ENCODE measurements around the gene BLTP3A.

BLTP3A gene

GRCh38 chr6:34819571-34820480 lies 27.9 kb downstream of the BLTP3A start:
- no peak overlapping the region for H2AFZ ChIP-seq (ENCODE audit: insufficient read depth, low read length, poor library complexity)
- no peak overlapping the region for H2BK120ac ChIP-seq (ENCODE audit: insufficient read depth, low read length, poor library complexity)
- H3K36me3 ChIP-seq (ENCODE audit: control insufficient read depth in 1 of 2, insufficient read depth in 2 of 2, low read length in 2 of 2), result peaks cover 6 to 10% of the 10 kb centered on the region in 2 experiments
- no peak overlapping the region for H3K4ac ChIP-seq (ENCODE audit: low read depth, low read length)
- no peak overlapping the region for H3K27ac ChIP-seq (ENCODE audit: low read depth, low read length)
- H4K12ac ChIP-seq (ENCODE audit: low read depth, low read length), result no peak overlapping the region
- no peak overlapping the region for H2BK5ac ChIP-seq (ENCODE audit: low read depth, low read length, poor library complexity)
- H3K4me1 ChIP-seq (ENCODE audit: control insufficient read depth in 1 of 2, insufficient read depth in 2 of 2, low read length in 2 of 2), result no peaks in the 10 kb centered on the region
- no peak overlapping the region for H3K14ac ChIP-seq (ENCODE audit: low read length)
- no peak overlapping the region for H3K18ac ChIP-seq (ENCODE audit: low read length)
- H3K9ac ChIP-seq (ENCODE audit: low read length), result no peak overlapping the region
- H3K79me1 ChIP-seq (ENCODE audit: low read length), result no peaks in the 10 kb centered on the region
- no peak overlapping the region for H3K4me2 ChIP-seq (ENCODE audit: low read length)
- no peak overlapping the region for H4K91ac ChIP-seq (ENCODE audit: low read depth, low read length)
- no peak overlapping the region for H4K8ac ChIP-seq (ENCODE audit: low read depth, low read length)
- no peak overlapping the region for H3K23ac ChIP-seq (ENCODE audit: low read length)
- H2AK5ac ChIP-seq (ENCODE audit: low read length), result no peak overlapping the region
- WGBS (ENCODE audit: extremely low coverage, insufficient coverage, insufficient read length), result no CpG with 5 or more reads among the region's 3 CpGs
- no peak overlapping the region for H2BK12ac ChIP-seq (ENCODE audit: low read length)
- H3K9me3 ChIP-seq (ENCODE audit: insufficient read depth, low read depth, low read length), result no peaks in the 10 kb centered on the region
- H3K27me3 ChIP-seq (ENCODE audit: insufficient read depth, low read length), result no peaks in the 10 kb centered on the region
- no peak overlapping the region for H3K4me3 ChIP-seq (ENCODE audit: low read depth, low read length)
- DNase-seq, result no peak
- no peaks in the 10 kb centered on the region for H3K79me2 ChIP-seq (ENCODE audit: control insufficient read depth, insufficient read depth, low read length, poor library complexity)

- H3K79me1 ChIP-seq (ENCODE audit: low read length), result no peaks in the 10 kb centered on the region
- H3K4me2 ChIP-seq (ENCODE audit: low read length), result no peak overlapping the region
- no peak overlapping the region for H4K12ac ChIP-seq (ENCODE audit: low read depth, low read length)
- H3K14ac ChIP-seq (ENCODE audit: low read length), result no peak overlapping the region
- H3K79me2 ChIP-seq (ENCODE audit: control insufficient read depth, insufficient read depth, low read length, poor library complexity), result no peaks in the 10 kb centered on the region
- peaks cover 1% of the 10 kb centered on the region in 2 experiments for H3K36me3 ChIP-seq (ENCODE audit: control insufficient read depth in 1 of 2, insufficient read depth in 2 of 2, low read length in 2 of 2)
- DNase-seq, result no peak
- no peaks in the 10 kb centered on the region for H3K9me3 ChIP-seq (ENCODE audit: insufficient read depth, low read depth, low read length)
- no peak overlapping the region for H3K9ac ChIP-seq (ENCODE audit: low read length)
- H4K91ac ChIP-seq (ENCODE audit: low read depth, low read length), result no peak overlapping the region
- no peak overlapping the region for H2BK120ac ChIP-seq (ENCODE audit: insufficient read depth, low read length, poor library complexity)
- H3K18ac ChIP-seq (ENCODE audit: low read length), result no peak overlapping the region
- no peak overlapping the region for H2BK5ac ChIP-seq (ENCODE audit: low read depth, low read length, poor library complexity)
- H3K4ac ChIP-seq (ENCODE audit: low read depth, low read length), result no peak overlapping the region
- no peak overlapping the region for H3K27ac ChIP-seq (ENCODE audit: low read depth, low read length)
- no peaks in the 10 kb centered on the region for H3K27me3 ChIP-seq (ENCODE audit: insufficient read depth, low read length)
- H2AK5ac ChIP-seq (ENCODE audit: low read length), result no peak overlapping the region
- no peak overlapping the region for H4K8ac ChIP-seq (ENCODE audit: low read depth, low read length)
- WGBS (ENCODE audit: extremely low coverage, insufficient coverage, insufficient read length), result no CpG with 5 or more reads among the region's 2 CpGs
- no peak overlapping the region for H2BK12ac ChIP-seq (ENCODE audit: low read length)
- no peak overlapping the region for H3K23ac ChIP-seq (ENCODE audit: low read length)
- no peak overlapping the region for H2AFZ ChIP-seq (ENCODE audit: insufficient read depth, low read length, poor library complexity)
- no peak overlapping the region for H3K4me3 ChIP-seq (ENCODE audit: low read depth, low read length)
- no peaks in the 10 kb centered on the region for H3K4me1 ChIP-seq (ENCODE audit: control insufficient read depth in 1 of 2, insufficient read depth in 2 of 2, low read length in 2 of 2)
Observed at GRCh38 chr6:34829137-34829536, 37.3 kb downstream of the BLTP3A start.

DNA sequence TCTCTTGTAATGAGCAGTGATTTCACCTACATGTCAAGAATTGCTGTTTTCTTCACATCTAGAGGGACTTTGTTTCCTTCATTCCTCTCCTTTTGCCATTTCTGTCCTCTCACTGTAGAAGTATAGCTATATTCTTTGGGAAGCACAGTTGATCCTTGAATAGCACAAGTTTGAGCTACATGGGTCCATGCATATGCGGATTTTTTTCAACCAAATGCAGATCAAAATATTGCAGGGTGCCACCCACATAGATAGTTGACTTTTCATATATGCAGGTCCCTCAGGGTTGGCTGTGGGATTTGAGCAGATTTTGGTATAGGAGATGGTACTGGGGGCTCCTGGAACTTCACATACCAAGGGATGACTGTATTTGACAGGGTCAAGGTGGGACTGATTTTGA lies 41.1 kb downstream of the BLTP3A start:
- no peak overlapping the region for H3K4ac ChIP-seq (ENCODE audit: low read depth, low read length)
- no peak overlapping the region for H3K27ac ChIP-seq (ENCODE audit: low read depth, low read length)
- no peak overlapping the region for H2AFZ ChIP-seq (ENCODE audit: insufficient read depth, low read length, poor library complexity)
- H3K9me3 ChIP-seq (ENCODE audit: insufficient read depth, low read depth, low read length), result no peaks in the 10 kb centered on the region
- H3K14ac ChIP-seq (ENCODE audit: low read length), result no peak overlapping the region
- H3K23ac ChIP-seq (ENCODE audit: low read length), result no peak overlapping the region
- H3K4me3 ChIP-seq (ENCODE audit: low read depth, low read length), result no peak overlapping the region
- H3K79me2 ChIP-seq (ENCODE audit: control insufficient read depth, insufficient read depth, low read length, poor library complexity), result peaks cover 2% of the 10 kb centered on the region
- H2AK5ac ChIP-seq (ENCODE audit: low read length), result no peak overlapping the region
- H3K9ac ChIP-seq (ENCODE audit: low read length), result no peak overlapping the region
- H3K36me3 ChIP-seq (ENCODE audit: control insufficient read depth in 1 of 2, insufficient read depth in 2 of 2, low read length in 2 of 2), result peaks cover 2 to 4% of the 10 kb centered on the region in 2 experiments
- H4K91ac ChIP-seq (ENCODE audit: low read depth, low read length), result no peak overlapping the region
- H3K27me3 ChIP-seq (ENCODE audit: insufficient read depth, low read length), result no peaks in the 10 kb centered on the region
- H4K12ac ChIP-seq (ENCODE audit: low read depth, low read length), result no peak overlapping the region
- no CpG with 5 or more reads among the region's 1 CpG for WGBS (ENCODE audit: extremely low coverage, insufficient coverage, insufficient read length)
- DNase-seq, result no peak
- no peak overlapping the region for H2BK12ac ChIP-seq (ENCODE audit: low read length)
- no peak overlapping the region for H2BK120ac ChIP-seq (ENCODE audit: insufficient read depth, low read length, poor library complexity)
- H3K4me1 ChIP-seq (ENCODE audit: control insufficient read depth in 1 of 2, insufficient read depth in 2 of 2, low read length in 2 of 2), result peaks cover 10 to 12% of the 10 kb centered on the region in 2 experiments
- no peak overlapping the region for H2BK5ac ChIP-seq (ENCODE audit: low read depth, low read length, poor library complexity)
- H3K4me2 ChIP-seq (ENCODE audit: low read length), result no peak overlapping the region
- peaks cover 4% of the 10 kb centered on the region for H3K79me1 ChIP-seq (ENCODE audit: low read length)
- no peak overlapping the region for H3K18ac ChIP-seq (ENCODE audit: low read length)
- H4K8ac ChIP-seq (ENCODE audit: low read depth, low read length), result no peak overlapping the region

GRCh38 chr6:34834789-34835518 lies 43.1 kb downstream of the BLTP3A start:
- peaks cover 7% of the 10 kb centered on the region for H3K79me1 ChIP-seq (ENCODE audit: low read length)
- H3K4me1 ChIP-seq (ENCODE audit: control insufficient read depth in 1 of 2, insufficient read depth in 2 of 2, low read length in 2 of 2), result peaks cover 14 to 15% of the 10 kb centered on the region in 2 experiments
- no peak overlapping the region for H3K18ac ChIP-seq (ENCODE audit: low read length)
- H2BK5ac ChIP-seq (ENCODE audit: low read depth, low read length, poor library complexity), result no peak overlapping the region
- H3K9me3 ChIP-seq (ENCODE audit: insufficient read depth, low read depth, low read length), result no peaks in the 10 kb centered on the region
- no peak overlapping the region for H3K4me2 ChIP-seq (ENCODE audit: low read length)
- no peak overlapping the region for H2BK12ac ChIP-seq (ENCODE audit: low read length)
- H2AK5ac ChIP-seq (ENCODE audit: low read length), result no peak overlapping the region
- H3K4me3 ChIP-seq (ENCODE audit: low read depth, low read length), result no peak overlapping the region
- H4K12ac ChIP-seq (ENCODE audit: low read depth, low read length), result no peak overlapping the region
- no peak overlapping the region for H3K9ac ChIP-seq (ENCODE audit: low read length)
- no peak overlapping the region for H2AFZ ChIP-seq (ENCODE audit: insufficient read depth, low read length, poor library complexity)
- no peak overlapping the region for H4K91ac ChIP-seq (ENCODE audit: low read depth, low read length)
- no CpG with 5 or more reads among the region's 4 CpGs for WGBS (ENCODE audit: extremely low coverage, insufficient coverage, insufficient read length)
- H3K27me3 ChIP-seq (ENCODE audit: insufficient read depth, low read length), result no peaks in the 10 kb centered on the region
- peak overlapping the region; percentile 59 for H3K27ac ChIP-seq (ENCODE audit: low read depth, low read length)
- H4K8ac ChIP-seq (ENCODE audit: low read depth, low read length), result no peak overlapping the region
- no peak overlapping the region for H3K4ac ChIP-seq (ENCODE audit: low read depth, low read length)
- peaks cover 2 to 9% of the 10 kb centered on the region in 2 experiments for H3K36me3 ChIP-seq (ENCODE audit: control insufficient read depth in 1 of 2, insufficient read depth in 2 of 2, low read length in 2 of 2)
- DNase-seq, result peak; percentile 76 to 90
- H3K79me2 ChIP-seq (ENCODE audit: control insufficient read depth, insufficient read depth, low read length, poor library complexity), result peaks cover 2% of the 10 kb centered on the region
- H2BK120ac ChIP-seq (ENCODE audit: insufficient read depth, low read length, poor library complexity), result no peak overlapping the region
- no peak overlapping the region for H3K23ac ChIP-seq (ENCODE audit: low read length)
- no peak overlapping the region for H3K14ac ChIP-seq (ENCODE audit: low read length)
